GM23338 (cell line): ENCODE data around the gene THNSL1. TPM values are rescaled to one million over a fixed set of nuclear protein-coding genes. Genes with fewer than 3 reads are reported as not detected.

Experiments used
- ATAC-seq: fragments of 200-7000 bp; cut with Tn5 transposase; 3 replicates; pipeline ENCODE4 v1.9.1; 2020
- DNase-seq: peaks from one replicate; pipeline ENCODE4 v3.0.0-alpha.2; 2015; ENCODE audit warnings: low spot score
- H2AFZ ChIP-seq: fragments of 200-600 bp; sonication (generic); 2 replicates; pipeline ENCODE4 v1.8.0; 2016; ENCODE audit warnings: antibody characterized with exemption, mild to moderate bottlenecking, moderate library complexity
- H3F3A ChIP-seq: fragments of 200-600 bp; sonication (generic); replicated peaks from 2 replicates; pipeline ENCODE4 v1.8.0; 2017; ENCODE audit warnings: antibody characterized with exemption, mixed run types, low read depth
- H3K27ac ChIP-seq: fragments of 200-600 bp; sonication (generic); 2 replicates; pipeline ENCODE4 v1.6.1; 2016; ENCODE audit warnings: low read depth
- H3K27me3 ChIP-seq: fragments of 200-600 bp; sonication (generic); 2 replicates; pipeline ENCODE4 v1.8.0; 2016; ENCODE audit warnings: mild to moderate bottlenecking, mixed run types, moderate library complexity; ENCODE audit not compliant: insufficient read depth
- H3K36me3 ChIP-seq: fragments of 200-600 bp; sonication (generic); 2 replicates; pipeline ENCODE4 v1.8.0; 2016; ENCODE audit warnings: mild to moderate bottlenecking; ENCODE audit not compliant: insufficient read depth
- H3K4me1 ChIP-seq: fragments of 200-600 bp; sonication (generic); 2 replicates; pipeline ENCODE4 v1.8.0; 2016; ENCODE audit warnings: mild to moderate bottlenecking, moderate library complexity; ENCODE audit not compliant: insufficient read depth
- H3K4me2 ChIP-seq: fragments of 200-600 bp; sonication (generic); 2 replicates; pipeline ENCODE4 v1.7.1; 2017; ENCODE audit warnings: mixed run types
- H3K4me3 ChIP-seq: fragments of 200-600 bp; sonication (generic); 2 replicates; pipeline ENCODE4 v1.6.1; 2016; ENCODE audit warnings: mixed run types
- H3K79me2 ChIP-seq: fragments of 200-600 bp; sonication (generic); replicated peaks from 2 replicates; pipeline ENCODE4 v1.8.0; 2017; ENCODE audit warnings: mild to moderate bottlenecking; ENCODE audit not compliant: insufficient read depth
- H3K9me2 ChIP-seq: fragments of 200-600 bp; sonication (generic); 2 replicates; pipeline ENCODE4 v1.8.0; 2017; ENCODE audit not compliant: insufficient read depth
- H4K20me1 ChIP-seq: fragments of 200-600 bp; sonication (generic); replicated peaks from 2 replicates; pipeline ENCODE4 v1.8.0; 2017; ENCODE audit warnings: mild to moderate bottlenecking; ENCODE audit not compliant: insufficient read depth
- H3K27ac Mint-ChIP-seq: 2 replicates; pipeline ENCODE4 v1.8.0; 2020; ENCODE audit warnings: inconsistent platforms, mild to moderate bottlenecking, moderate library complexity, mixed read lengths
- H3K27me3 Mint-ChIP-seq: 3 replicates; pipeline ENCODE4 v1.8.0; 2022; ENCODE audit warnings: low read depth, mild to moderate bottlenecking, moderate library complexity, mixed read lengths, inconsistent platforms; ENCODE audit not compliant: insufficient read depth, poor library complexity
- H3K36me3 Mint-ChIP-seq: 3 replicates; pipeline ENCODE4 v1.8.0; 2021; ENCODE audit warnings: low read depth, mild to moderate bottlenecking, inconsistent platforms, moderate library complexity, mixed read lengths
- H3K4me1 Mint-ChIP-seq: 3 replicates; pipeline ENCODE4 v1.8.0; 2020; ENCODE audit warnings: mild to moderate bottlenecking, inconsistent platforms, mixed read lengths
- H3K4me3 Mint-ChIP-seq: 3 replicates; pipeline ENCODE4 v1.8.0; 2021; ENCODE audit warnings: moderate library complexity, mild to moderate bottlenecking, inconsistent platforms, mixed read lengths
- H3K9me3 Mint-ChIP-seq: 3 replicates; pipeline ENCODE4 v1.8.0; 2020; ENCODE audit warnings: moderate library complexity, mild to moderate bottlenecking, inconsistent platforms, mixed read lengths
- CTCF ChIP-seq, 2 experiments: fragments of 200-600 bp in 1 of 2; sonication (generic) in 1 of 2; conservative IDR thresholded peaks; 2 replicates each; pipeline versions ENCODE4 v1.5.1 to v1.6.1; 2016 to 2017; ENCODE audit warnings: antibody characterized with exemption in 2 of 2, low read depth in 2 of 2, mild to moderate bottlenecking in 2 of 2, moderate library complexity in 1 of 2
- ETS1 ChIP-seq: IDR thresholded peaks from 2 replicates; pipeline ENCODE4 v1.6.1; 2016; ENCODE audit warnings: antibody characterized with exemption
- EZH2 ChIP-seq: fragments of 200-600 bp; sonication (generic); IDR thresholded peaks from one replicate; pipeline ENCODE4 v1.8.0; 2017; ENCODE audit warnings: antibody characterized with exemption, mild to moderate bottlenecking, low read depth; ENCODE audit not compliant: unreplicated experiment
- STAT1 ChIP-seq: IDR thresholded peaks from one replicate; pipeline ENCODE4 v1.6.1; 2016; ENCODE audit warnings: antibody characterized with exemption; ENCODE audit not compliant: unreplicated experiment
- ZNF462 ChIP-seq: fragments of 250-450 bp; sonication (Bioruptor Pico); IDR thresholded peaks from 2 replicates; pipeline ENCODE4 v1.5.0; 2020; ENCODE audit warnings: mild to moderate bottlenecking, moderate library complexity
- polyA plus RNA-seq: library from polyadenylated mRNA; unstranded; fragments of >200 nt; fragmentation: Nextera tagmentation; extraction: Ambion mirVana; gene quantifications from 2 replicates; pipeline ENCODE4 v1.2.1, GENCODE V29; 2016
- total RNA-seq: library from RNA; depleted of rRNA; stranded (reverse); fragments of >200 nt; shearing (Covaris generic); gene quantifications from 2 replicates; pipeline ENCODE4 v1.2.3, GENCODE V29; 2014

THNSL1 gene
- total and polyA plus RNA-seq, 2 experiments from 2014 or later: 2.6 to 5.8 TPM

- no peak for TF ChIP-seq CTCF (conservative IDR thresholded peaks at IDR 0.05; ENCODE audit: low read depth in 2 of 2)
Observed at GRCh38 chr10:25063157-25063556, 46.7 kb downstream of the THNSL1 start (continued).

GRCh38 chr10:25063644-25064043 is 47.2 kb downstream of the THNSL1 start:
- Mint-ChIP-seq H3K27ac (no peak overlapping the region), H3K4me3 (no peak overlapping the region)

More at GRCh38 chr10:25063644-25064043, 47.2 kb downstream of the THNSL1 start:
- Histone ChIP-seq H3K4me2 (no peak overlapping the region), H3K27me3 (peaks cover 36% of the 10 kb centered on the region), H2AFZ (no peak overlapping the region), H3K9me2 (no peaks in the 10 kb centered on the region), H3K79me2 (no peaks in the 10 kb centered on the region), H4K20me1 (0 out of 2 replicates have a peak, but pooled peaks cover 4% of the 10 kb centered on the region), H3F3A (no peaks in the 10 kb centered on the region), H3K4me3 (no peak overlapping the region), H3K27ac (no peak overlapping the region), H3K36me3 (no peaks in the 10 kb centered on the region), H3K4me1 (0 out of 2 replicates have a peak, but pooled peaks cover 3% of the 10 kb centered on the region)
- peaks cover 10% of the 10 kb centered on the region for H3K4me1 Mint-ChIP-seq
- no peak for DNase-seq
- H3K36me3 Mint-ChIP-seq: no peaks in the 10 kb centered on the region
- ATAC-seq: no peak
- no peaks in the 10 kb centered on the region for H3K9me3 Mint-ChIP-seq
- peaks cover 29% of the 10 kb centered on the region for H3K27me3 Mint-ChIP-seq
- TF ChIP-seq EZH2 (no peak), ETS1 (no peak), STAT1 (no peak), ZNF462 (no peak)
